Adrenal gland (tissue), 12 donors: ENCODE data around the gene PDIA4. TPM values are rescaled to one million over a fixed set of nuclear protein-coding genes. Genes with fewer than 3 reads are reported as not detected.

ENCODE experiments used
- DNase-seq, 7 donors: peaks; one replicate each; pipeline ENCODE4 v3.0.0-alpha.2; 2019 to 2020
- H3K27ac ChIP-seq, 5 donors: fragments of 200-600 bp; sonication (generic) in 4 of 5; 1 replicate in 3 of 5; 2 replicates in 2 of 5; pipeline versions ENCODE4 v1.5.1 to v1.8.0; 2016 to 2020; ENCODE audit warnings: mild to moderate bottlenecking in 1 of 5
- H3K27me3 ChIP-seq: fragments of 200-600 bp; 2 replicates; pipeline ENCODE4 v1.8.0; 2021
- H3K36me3 ChIP-seq, 2 donors: fragments of 200-600 bp; replicated peaks in 1 of 2; 1 replicate in 1 of 2; 2 replicates in 1 of 2; pipeline versions ENCODE4 v1.5.1 to v1.8.0; 2018 to 2022
- H3K4me1 ChIP-seq, 2 donors: fragments of 200-600 bp; replicated peaks in 1 of 2; 1 replicate in 1 of 2; 2 replicates in 1 of 2; pipeline versions ENCODE4 v1.5.1 to v1.8.0; 2018 to 2021
- H3K4me3 ChIP-seq, 4 donors: fragments of 200-600 bp; sonication (generic) in 3 of 4; one replicate each; pipeline ENCODE4 v1.5.1; 2016 to 2018
- H3K9me3 ChIP-seq, 3 donors: fragments of 200-600 bp; sonication (generic) in 1 of 3; replicated peaks in 1 of 3; 1 replicate in 2 of 3; 2 replicates in 1 of 3; pipeline versions ENCODE4 v1.5.1 to v1.8.0; 2016 to 2021
- CTCF ChIP-seq, 6 experiments: fragments of 450-650 bp in 4 of 6; fragments of 200-600 bp in 2 of 6; sonication (generic) in 1 of 6; IDR thresholded peaks; 1 replicate in 5 of 6; 2 replicates in 1 of 6; pipeline versions ENCODE4 v1.5.1 to v1.8.0; 2016 to 2021; ENCODE audit warnings: antibody characterized with exemption in 6 of 6, mild to moderate bottlenecking in 2 of 6, moderate library complexity in 1 of 6
- POLR2A ChIP-seq, 2 donors: fragments of 450-650 bp; IDR thresholded peaks; one replicate each; pipeline ENCODE4 v1.6.1; 2017; ENCODE audit warnings: antibody characterized with exemption in 2 of 2, mild to moderate bottlenecking in 2 of 2, moderate library complexity in 1 of 2
- WGBS, 4 donors: extraction: QIAGEN DNeasy Blood & Tissue Kit in 2 of 4; methylation state at CpG; one replicate each; pipeline versions ENCODE4 v1.1.5 to v1.1.7; 2013 to 2017; 5-methylcytosine and 5-hydroxymethylcytosine counted together
- intact Hi-C, 2 donors: fragments of 100-400 bp; cut with DNase I; formaldehyde crosslinking; loops; one replicate each; pipeline versions ENCODE4 v1.14.1 to v1.15.0; 2022 to 2023
- polyA plus RNA-seq, 3 donors: library from polyadenylated mRNA; stranded (reverse); fragments of 200-250 nt in 2 of 3; fragments of 350-450 nt in 1 of 3; fragmentation: Illumina TruSeq in 1 of 3; extraction: RNeasy Lipid Tissue Mini Kit (QIAGEN cat#74804) in 1 of 3; gene quantifications; one replicate each; pipeline ENCODE4 v1.2.3, GENCODE V29; 2013 to 2014
- total RNA-seq, 9 donors: library from RNA; depleted of rRNA in 4 of 9; stranded (reverse); fragments of >200 nt in 4 of 9; fragments of 120-200 nt in 1 of 9; fragmentation: NEBNext Ultra II Directional in 1 of 9; extraction: Animal tissue kit (Norgen Biotek cat#: 25700) in 1 of 9; gene quantifications; one replicate each; pipeline versions ENCODE4 v1.1.0 to v1.2.4, GENCODE V29; 2013 to 2023
- donor health status: healthy with polysubstance abuse.
- donor health status: Bipolar disorder and iron deficiency.
- donor health status: DM: yes; HTN: yes; CAD: no.
- donor health status: DM: no; HTN: no; CAD: no.
- donor health status: DM: no; HTN: no; CAD: no.
- donor health status: DM: yes; HTN: yes; CAD: no.

The PDIA4 gene
- total and polyA plus RNA-seq, 12 donors, result 19.9 to 123 (median 69.7) TPM

GRCh38 chr7:149010451-149010850 is 17.9 kb downstream of the PDIA4 start:
- no peaks in the 10 kb centered on the region for H3K4me1 ChIP-seq
- TF ChIP-seq POLR2A (IDR thresholded peaks at IDR 0.05) (no peak), CTCF (IDR thresholded peaks at IDR 0.05) (no peak)
- 95 to 100% (median 96%) methylated on average over 2 to 5 of the region's 5 CpGs for WGBS, 4 donors
- H3K36me3 ChIP-seq, result peaks cover 0 to 89% of the 10 kb centered on the region in 2 donors
- no peaks in the 10 kb centered on the region for H3K27me3 ChIP-seq
- no peak overlapping the region for H3K27ac ChIP-seq
- DNase-seq, result peak in 1 of 7 donors; percentile 0
- no peak overlapping the region for H3K4me3 ChIP-seq
- H3K9me3 ChIP-seq, result no peaks in the 10 kb centered on the region
- intact Hi-C loops, result no loop called here

DNA sequence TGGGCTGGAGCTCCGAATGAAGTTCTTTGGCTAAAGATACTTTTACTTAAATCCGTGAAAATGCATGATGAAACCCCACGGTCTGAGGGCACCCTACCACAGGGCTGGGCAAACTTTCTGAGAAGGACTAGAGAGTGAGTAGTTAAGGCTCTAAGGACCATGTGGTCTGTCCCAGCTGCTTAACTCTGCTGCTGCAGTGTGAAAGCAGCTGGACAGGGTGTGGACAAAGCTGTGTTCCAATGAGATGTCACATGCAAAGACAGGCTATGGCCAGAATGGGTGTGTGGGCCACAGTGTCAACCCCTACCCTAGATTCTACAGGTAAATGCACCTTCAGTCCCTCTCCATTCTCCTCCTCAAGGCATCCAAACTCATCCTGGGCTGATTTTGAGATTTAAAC is 18.8 kb downstream of the PDIA4 start:
- Histone ChIP-seq H3K27ac (no peak overlapping the region), H3K36me3 (peaks cover 0 to 89% of the 10 kb centered on the region in 2 donors), H3K27me3 (no peaks in the 10 kb centered on the region), H3K4me3 (no peak overlapping the region), H3K9me3 (no peaks in the 10 kb centered on the region), H3K4me1 (no peaks in the 10 kb centered on the region)
- 78 to 92% (median 88%) methylated on average over 3 of the region's 3 CpGs for WGBS, 4 donors
- intact Hi-C loops, result loop anchor here (5.0 to 10.0 kb wide), 3 partner anchors 55 to 85 kb away; partner anchors contain the start of gene ZNF786 (in 2 of the 2)
- TF ChIP-seq POLR2A (IDR thresholded peaks at IDR 0.05) (no peak), CTCF (IDR thresholded peaks at IDR 0.05) (no peak)
- no peak for DNase-seq

DNA sequence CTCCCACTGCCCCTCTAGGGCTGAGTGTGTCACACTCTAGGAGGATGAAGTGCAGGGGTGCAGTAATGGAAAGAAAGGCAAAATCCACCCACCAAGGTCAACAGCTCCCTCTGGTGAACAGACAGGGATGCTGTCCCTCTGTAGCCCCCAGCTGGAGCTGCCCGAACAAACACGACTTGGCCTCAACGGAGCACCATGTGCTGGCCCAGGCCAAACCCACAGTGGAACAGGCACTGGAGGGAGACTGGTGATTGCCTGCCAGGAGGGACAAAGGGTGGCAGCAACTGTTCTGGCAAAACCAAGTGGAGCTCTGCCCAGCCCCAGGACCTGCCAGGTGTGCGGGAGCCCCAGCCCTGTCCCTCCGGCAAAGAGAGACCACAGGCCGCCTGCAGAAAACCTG is 20.7 kb downstream of the PDIA4 start:
- H3K4me3 ChIP-seq, result no peak overlapping the region
- TF ChIP-seq POLR2A (IDR thresholded peaks at IDR 0.05), result no peak
- TF ChIP-seq CTCF (IDR thresholded peaks at IDR 0.05), result no peak
- intact Hi-C loops, result loop anchor here (5.0 to 10.0 kb wide), 3 partner anchors 57 to 87 kb away; partner anchors contain the start of gene ZNF786 (in 2 of the 2)
- H3K4me1 ChIP-seq, result no peaks in the 10 kb centered on the region
- H3K27me3 ChIP-seq, result no peaks in the 10 kb centered on the region
- H3K9me3 ChIP-seq, result no peaks in the 10 kb centered on the region
- no peak overlapping the region for H3K27ac ChIP-seq
- peaks cover 0 to 88% of the 10 kb centered on the region in 2 donors for H3K36me3 ChIP-seq
- no peak for DNase-seq
- WGBS, 4 donors, result 79 to 97% (median 88%) methylated on average over 3 to 6 of the region's 6 CpGs

DNA sequence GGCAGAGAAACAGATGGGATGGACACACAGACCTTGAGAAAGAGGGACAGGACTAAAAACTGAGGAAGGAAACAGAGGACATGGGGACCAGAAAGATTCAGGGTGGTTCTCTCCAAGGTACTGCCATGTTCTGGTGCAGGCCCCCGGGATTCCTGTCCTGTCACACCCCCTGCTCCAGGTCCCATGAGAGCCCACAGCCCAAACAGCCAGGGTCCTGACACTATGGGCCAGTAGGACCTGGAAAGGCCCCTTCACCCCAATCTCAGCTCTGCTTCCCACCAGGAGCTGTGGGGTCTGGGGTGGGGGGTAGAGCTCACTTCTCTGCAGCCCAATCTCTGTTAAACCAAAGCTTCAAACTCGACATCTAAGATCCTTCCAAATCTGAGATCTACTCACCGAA is 21.2 kb downstream of the PDIA4 start:
- Histone ChIP-seq H3K36me3 (peaks cover 0 to 84% of the 10 kb centered on the region in 2 donors), H3K27me3 (no peaks in the 10 kb centered on the region), H3K27ac (no peak overlapping the region), H3K9me3 (no peaks in the 10 kb centered on the region), H3K4me3 (no peak overlapping the region), H3K4me1 (no peaks in the 10 kb centered on the region)
- intact Hi-C loops, result loop anchor here (5.0 to 10.0 kb wide), 3 partner anchors 58 to 88 kb away; partner anchors contain the start of gene ZNF786 (in 2 of the 2)
- DNase-seq, result no peak
- WGBS, 4 donors, result 58 to 96% (median 79%) methylated on average over 3 of the region's 3 CpGs
- no peak for TF ChIP-seq POLR2A (IDR thresholded peaks at IDR 0.05)
- TF ChIP-seq CTCF (IDR thresholded peaks at IDR 0.05), result no peak
